CD4-positive, CD25-positive, alpha-beta regulatory T cell (primary cell): ENCODE results near the gene PDE4C. TPM values are rescaled to one million over a fixed set of nuclear protein-coding genes. Genes with fewer than 3 reads are reported as not detected.

ENCODE experiments used
- ATAC-seq, 2 donors: fragments of 150-1000 bp; cut with Tn5 transposase; one replicate each; pipeline ENCODE4 v1.10.0; 2021; ENCODE audit warnings: low read depth in 2 of 2, moderate number of reproducible peaks in 2 of 2, moderate library complexity in 1 of 2
- DNase-seq, 3 donors: peaks; one replicate each; pipeline versions ENCODE4 v3.0.0 to v3.0.0-alpha.2; 2012 to 2022; ENCODE audit warnings: mixed read lengths in 1 of 3
- H3K27ac ChIP-seq: one replicate; pipeline ENCODE4 v1.7.0; 2013; ENCODE audit warnings: mild to moderate bottlenecking, low read length; ENCODE audit not compliant: insufficient read depth, poor library complexity, severe bottlenecking
- H3K27me3 ChIP-seq: one replicate; pipeline ENCODE4 v1.7.0; 2013; ENCODE audit warnings: low read length; ENCODE audit not compliant: control insufficient read depth, insufficient read depth
- H3K36me3 ChIP-seq: one replicate; pipeline ENCODE4 v1.7.0; 2013; ENCODE audit warnings: mild to moderate bottlenecking, low read length, moderate library complexity; ENCODE audit not compliant: control insufficient read depth, insufficient read depth
- H3K4me1 ChIP-seq: 2 replicates; pipeline ENCODE4 v1.7.0; 2013; ENCODE audit warnings: mild to moderate bottlenecking, low read length; ENCODE audit not compliant: insufficient read depth, control insufficient read depth, poor library complexity, severe bottlenecking
- H3K4me3 ChIP-seq: one replicate; pipeline ENCODE4 v1.7.0; 2013; ENCODE audit warnings: low read depth, mild to moderate bottlenecking, low read length, moderate library complexity
- H3K9me3 ChIP-seq, 2 experiments: 1 replicate in 1 of 2; 2 replicates in 1 of 2; pipeline ENCODE4 v1.7.0; 2013; ENCODE audit warnings: low read length in 2 of 2, mild to moderate bottlenecking in 1 of 2, moderate library complexity in 1 of 2; ENCODE audit not compliant: control insufficient read depth in 2 of 2
- H3K27ac Mint-ChIP-seq, 3 donors: one replicate each; pipeline ENCODE4 v1.8.0; 2020 to 2022; ENCODE audit warnings: mild to moderate bottlenecking in 3 of 3, mixed read lengths in 3 of 3, moderate library complexity in 2 of 3
- H3K27me3 Mint-ChIP-seq: one replicate; pipeline ENCODE4 v1.8.0; 2022; ENCODE audit warnings: mild to moderate bottlenecking, mixed read lengths
- H3K36me3 Mint-ChIP-seq: one replicate; pipeline ENCODE4 v1.8.0; 2020; ENCODE audit warnings: mixed read lengths
- H3K4me1 Mint-ChIP-seq, 4 donors: one replicate each; pipeline ENCODE4 v1.8.0; 2020 to 2022; ENCODE audit warnings: mixed read lengths in 4 of 4, mild to moderate bottlenecking in 1 of 4
- H3K4me3 Mint-ChIP-seq, 4 donors: one replicate each; pipeline ENCODE4 v1.8.0; 2020 to 2022; ENCODE audit warnings: mild to moderate bottlenecking in 4 of 4, mixed read lengths in 4 of 4, moderate library complexity in 3 of 4
- H3K9me3 Mint-ChIP-seq, 7 donors: one replicate each; pipeline ENCODE4 v1.8.0; 2020 to 2022; ENCODE audit warnings: mixed read lengths in 7 of 7, mild to moderate bottlenecking in 3 of 7, moderate library complexity in 2 of 7
- polyA plus RNA-seq, 4 donors: library from polyadenylated mRNA; unstranded; fragments of 300-500 nt; fragmentation: Illumina TruSeq; gene quantifications; one replicate each; pipeline ENCODE4 v1.2.3, GENCODE V29; 2021
- total RNA-seq: library from RNA; stranded (reverse); gene quantifications from one replicate; pipeline ENCODE4 v1.2.3, GENCODE V29; 2022

PDE4C gene
- total and polyA plus RNA-seq, 5 donors from 2014 or later = not detected

DNA sequence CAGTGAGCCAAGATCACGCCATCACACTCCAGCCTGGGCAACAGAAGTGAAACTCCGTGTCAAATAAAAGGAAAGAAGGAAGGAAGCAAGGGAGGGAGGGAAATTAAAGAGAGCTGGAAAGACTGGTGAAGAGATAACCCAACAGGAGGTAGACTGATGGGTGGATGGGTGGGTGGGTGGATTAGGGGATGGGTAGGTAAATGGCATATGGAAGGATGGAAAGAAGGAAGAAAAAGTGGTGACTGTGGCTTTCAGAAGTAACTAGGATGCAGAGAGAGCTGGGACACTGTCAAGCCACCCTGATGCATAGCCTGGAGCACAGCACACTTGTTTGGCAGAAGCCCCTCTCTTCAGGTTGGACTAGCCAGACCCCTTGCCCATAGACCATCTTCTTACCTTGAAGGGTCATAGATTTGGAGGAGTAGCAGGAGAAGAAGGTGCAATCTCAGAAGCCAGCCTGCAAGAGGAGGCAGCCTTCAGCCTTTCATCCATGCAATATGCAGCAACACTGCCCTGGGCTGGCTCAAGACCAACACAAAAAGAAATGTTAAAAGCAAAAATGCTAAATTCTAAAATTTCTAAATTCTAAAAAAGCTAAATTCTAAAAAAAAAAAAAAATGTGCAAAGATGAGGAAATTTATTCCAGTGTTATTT lies 43.0 kb upstream of the PDE4C start:
- Histone ChIP-seq H3K4me1 (no peaks in the 10 kb centered on the region), H3K9me3 (no peaks in the 10 kb centered on the region), H3K4me3 (no peak overlapping the region), H3K27ac (no peak overlapping the region), H3K27me3 (no peaks in the 10 kb centered on the region), H3K36me3 (peaks cover 20% of the 10 kb centered on the region)
- DNase-seq (peak in 1 of 3 donors; percentile 28), ATAC-seq (no peak)
- Mint-ChIP-seq H3K27me3 (peaks cover 19% of the 10 kb centered on the region), H3K4me1 (peaks cover 0 to 22% (median 5%) of the 10 kb centered on the region in 4 donors), H3K9me3 (peaks cover 0 to 14% (median 0%) of the 10 kb centered on the region in 7 donors), H3K27ac (no peak overlapping the region), H3K4me3 (peak overlapping the region in 2 of 4 donors; percentile 47 to 98), H3K36me3 (peaks cover 16% of the 10 kb centered on the region)

DNA sequence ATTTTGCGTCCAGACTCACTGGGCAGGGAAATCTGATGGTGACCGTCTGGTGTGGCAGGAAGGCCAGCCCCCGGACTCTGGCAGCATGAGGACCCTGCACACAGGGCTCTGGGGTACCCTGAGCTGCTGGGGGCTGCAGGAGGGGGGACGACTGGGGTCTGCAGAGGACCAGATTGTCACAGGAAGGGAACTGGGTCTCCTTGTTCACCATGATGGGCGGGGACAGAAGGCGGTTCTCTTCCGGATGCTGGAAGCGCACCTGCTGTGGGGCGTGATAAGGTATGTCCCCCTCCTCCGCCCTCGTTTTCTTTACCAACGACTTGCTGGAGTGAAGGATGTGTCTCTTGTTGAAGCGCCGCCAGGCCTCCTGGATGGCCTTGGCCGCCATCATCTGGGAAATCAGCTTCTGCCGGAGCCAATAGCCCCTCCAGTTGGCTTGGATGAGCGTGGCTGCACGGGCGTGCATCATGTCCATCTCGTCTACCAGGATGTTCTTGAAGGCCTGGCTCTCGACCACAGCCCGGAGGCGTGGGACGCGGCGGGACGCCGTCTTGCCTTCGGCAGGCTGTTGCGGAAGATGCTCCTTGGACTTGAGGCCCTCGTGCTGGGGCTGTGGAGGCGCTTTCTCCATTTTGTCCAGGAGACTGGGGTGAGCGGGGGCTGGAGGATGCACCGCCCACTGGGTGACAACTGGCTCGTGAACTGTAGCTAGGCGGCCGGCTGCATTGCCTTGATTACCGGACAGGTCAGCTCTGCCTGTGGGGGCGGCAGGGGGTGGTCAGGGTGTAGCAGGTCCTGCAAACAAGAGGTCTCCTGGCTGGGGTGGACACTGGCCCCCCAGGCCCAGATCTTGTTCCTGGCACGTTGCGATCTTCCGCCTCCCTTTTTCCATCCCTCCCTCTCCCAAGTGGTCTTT lies 40.8 kb upstream of the PDE4C start:
- no peak overlapping the region for H3K4me3 ChIP-seq
- H3K27ac ChIP-seq = no peak overlapping the region
- Mint-ChIP-seq H3K27ac (peak overlapping the region in 1 of 3 donors; percentile 47), H3K4me3 (peak overlapping the region in 2 of 4 donors; percentile 26 to 51), H3K27me3 (peaks cover 14% of the 10 kb centered on the region), H3K36me3 (peaks cover 16% of the 10 kb centered on the region), H3K4me1 (peaks cover 0 to 8% (median 2%) of the 10 kb centered on the region in 4 donors), H3K9me3 (peaks cover 0 to 9% (median 0%) of the 10 kb centered on the region in 7 donors)
- H3K9me3 ChIP-seq = no peaks in the 10 kb centered on the region
- no peaks in the 10 kb centered on the region for H3K4me1 ChIP-seq
- peak in 1 of 3 donors; percentile 43 for DNase-seq
- no peaks in the 10 kb centered on the region for H3K27me3 ChIP-seq
- ATAC-seq = no peak
- H3K36me3 ChIP-seq = peaks cover 20% of the 10 kb centered on the region

DNA sequence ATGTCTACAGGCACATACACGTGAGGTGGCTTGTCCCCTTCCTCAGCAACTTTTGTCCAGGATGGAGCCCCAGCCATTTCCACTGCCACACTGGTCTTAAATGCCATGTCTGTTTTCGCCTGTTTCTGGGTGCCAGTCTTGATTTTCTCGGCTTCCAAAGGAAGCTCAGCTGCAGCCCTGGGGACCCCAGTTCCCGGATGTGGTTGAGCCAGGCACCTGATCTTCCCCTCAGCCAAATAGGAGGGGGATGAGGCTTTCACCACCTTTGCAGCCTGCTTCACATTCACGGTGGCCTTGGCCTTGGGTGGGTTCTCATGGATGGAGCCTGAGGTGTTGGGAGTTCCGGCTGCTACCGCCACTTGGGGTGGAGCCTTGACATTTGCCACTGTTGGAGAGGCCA lies 39.3 kb upstream of the PDE4C start:
- peak overlapping the region in 1 of 4 donors; percentile 4 for H3K4me3 Mint-ChIP-seq
- peak in 1 of 3 donors; percentile 30 for DNase-seq

DNA sequence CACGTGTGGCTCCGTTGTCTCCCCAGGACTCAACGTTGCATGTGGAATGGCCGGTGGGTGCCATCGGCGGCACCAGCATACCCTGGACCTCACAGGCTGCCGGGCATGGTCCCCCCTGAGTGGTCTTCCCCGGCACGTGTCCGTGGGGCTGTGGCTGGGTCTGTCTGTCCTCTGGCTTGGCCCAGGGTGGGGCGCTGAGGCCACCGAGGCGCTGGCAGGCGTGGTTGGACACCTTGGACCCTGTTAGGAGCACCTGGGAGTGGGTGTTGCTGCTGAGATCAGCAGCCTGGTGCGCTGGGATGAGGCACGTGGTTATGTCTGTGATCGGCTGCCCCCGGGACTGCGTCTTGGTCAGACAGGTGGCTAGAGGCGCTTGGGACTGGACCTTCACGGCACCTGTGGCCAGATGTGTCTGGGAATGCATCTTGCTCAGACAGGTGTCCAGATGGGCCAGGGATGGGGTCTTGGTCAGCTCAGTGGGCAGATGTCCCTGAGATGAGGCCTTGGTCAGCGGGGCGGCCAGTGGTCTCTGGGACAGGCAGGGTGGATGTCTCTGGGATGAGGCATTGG lies 38.8 kb upstream of the PDE4C start:
- H3K4me1 ChIP-seq = no peaks in the 10 kb centered on the region
- H3K36me3 Mint-ChIP-seq = peaks cover 16% of the 10 kb centered on the region
- H3K27me3 ChIP-seq = no peaks in the 10 kb centered on the region
- peak in 1 of 3 donors; percentile 22 for DNase-seq
- H3K4me3 Mint-ChIP-seq = peak overlapping the region in 1 of 4 donors; percentile 8
- H3K27ac ChIP-seq = no peak overlapping the region
- peaks cover 20% of the 10 kb centered on the region for H3K36me3 ChIP-seq
- ATAC-seq = no peak
- peaks cover 0 to 6% (median 0%) of the 10 kb centered on the region in 7 donors for H3K9me3 Mint-ChIP-seq
- H3K27ac Mint-ChIP-seq = no peak overlapping the region
- peaks cover 5% of the 10 kb centered on the region for H3K27me3 Mint-ChIP-seq
- peaks cover 0 to 4% (median 2%) of the 10 kb centered on the region in 4 donors for H3K4me1 Mint-ChIP-seq
- H3K4me3 ChIP-seq = no peak overlapping the region
- H3K9me3 ChIP-seq = no peaks in the 10 kb centered on the region

More for the DNA sequence above, 39.3 kb upstream of the PDE4C start:
- Histone ChIP-seq H3K4me1 (no peaks in the 10 kb centered on the region), H3K9me3 (no peaks in the 10 kb centered on the region), H3K27ac (no peak overlapping the region), H3K36me3 (peaks cover 20% of the 10 kb centered on the region), H3K4me3 (no peak overlapping the region), H3K27me3 (no peaks in the 10 kb centered on the region)
- peak overlapping the region in 2 of 3 donors; percentile 47 to 76 for H3K27ac Mint-ChIP-seq
- peaks cover 8% of the 10 kb centered on the region for H3K27me3 Mint-ChIP-seq
- no peak for ATAC-seq
- H3K9me3 Mint-ChIP-seq = peaks cover 0 to 6% (median 0%) of the 10 kb centered on the region in 7 donors
- H3K36me3 Mint-ChIP-seq = peaks cover 16% of the 10 kb centered on the region
- H3K4me1 Mint-ChIP-seq = peaks cover 0 to 4% (median 2%) of the 10 kb centered on the region in 4 donors

DNA sequence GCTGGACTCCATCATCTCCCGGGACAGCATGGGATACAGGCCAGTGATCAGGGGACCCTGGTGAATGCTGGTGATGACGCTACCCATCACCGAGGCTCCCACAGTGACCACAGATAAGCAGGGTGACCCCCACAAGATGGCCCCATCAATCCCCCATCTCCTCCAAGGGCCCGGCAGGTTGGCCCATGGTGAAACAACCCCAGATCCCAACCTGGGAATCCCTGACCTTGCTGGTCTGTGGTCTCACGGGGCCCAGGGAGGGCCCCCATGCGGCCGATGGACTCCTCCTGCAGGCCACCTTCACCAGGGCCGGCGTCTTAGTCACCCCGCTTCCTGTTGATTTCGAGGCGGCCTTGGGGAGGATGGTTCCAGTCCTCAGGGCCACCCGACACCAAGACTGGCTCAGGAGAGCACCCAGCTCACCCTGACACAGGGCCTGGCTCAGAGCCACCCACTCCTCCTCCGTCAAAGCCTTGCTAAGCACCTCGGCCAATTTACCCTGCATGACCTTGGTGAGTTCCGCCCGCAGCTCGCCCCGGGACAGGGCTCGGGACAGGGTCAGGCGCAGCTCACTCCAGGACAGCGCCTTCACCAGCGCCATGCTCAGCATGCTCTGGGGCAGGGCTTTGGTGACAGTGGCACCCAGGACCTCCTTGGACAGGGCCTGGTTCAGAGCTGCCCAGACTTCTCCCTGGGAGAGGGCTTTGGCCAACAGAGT lies 38.1 kb upstream of the PDE4C start:
- H3K36me3 Mint-ChIP-seq = peaks cover 16% of the 10 kb centered on the region
- H3K27me3 ChIP-seq = no peaks in the 10 kb centered on the region
- no peaks in the 10 kb centered on the region for H3K4me1 ChIP-seq
- H3K27ac Mint-ChIP-seq = no peak overlapping the region
- H3K27me3 Mint-ChIP-seq = peaks cover 5% of the 10 kb centered on the region
- H3K9me3 Mint-ChIP-seq = peaks cover 0 to 4% (median 0%) of the 10 kb centered on the region in 7 donors
- peaks cover 20% of the 10 kb centered on the region for H3K36me3 ChIP-seq
- no peak overlapping the region for H3K4me3 Mint-ChIP-seq
- H3K4me3 ChIP-seq = no peak overlapping the region
- ATAC-seq (no peak), DNase-seq (peak in 1 of 3 donors; percentile 17)
- H3K9me3 ChIP-seq = no peaks in the 10 kb centered on the region
- peaks cover 0 to 4% (median 2%) of the 10 kb centered on the region in 4 donors for H3K4me1 Mint-ChIP-seq
- H3K27ac ChIP-seq = no peak overlapping the region

DNA sequence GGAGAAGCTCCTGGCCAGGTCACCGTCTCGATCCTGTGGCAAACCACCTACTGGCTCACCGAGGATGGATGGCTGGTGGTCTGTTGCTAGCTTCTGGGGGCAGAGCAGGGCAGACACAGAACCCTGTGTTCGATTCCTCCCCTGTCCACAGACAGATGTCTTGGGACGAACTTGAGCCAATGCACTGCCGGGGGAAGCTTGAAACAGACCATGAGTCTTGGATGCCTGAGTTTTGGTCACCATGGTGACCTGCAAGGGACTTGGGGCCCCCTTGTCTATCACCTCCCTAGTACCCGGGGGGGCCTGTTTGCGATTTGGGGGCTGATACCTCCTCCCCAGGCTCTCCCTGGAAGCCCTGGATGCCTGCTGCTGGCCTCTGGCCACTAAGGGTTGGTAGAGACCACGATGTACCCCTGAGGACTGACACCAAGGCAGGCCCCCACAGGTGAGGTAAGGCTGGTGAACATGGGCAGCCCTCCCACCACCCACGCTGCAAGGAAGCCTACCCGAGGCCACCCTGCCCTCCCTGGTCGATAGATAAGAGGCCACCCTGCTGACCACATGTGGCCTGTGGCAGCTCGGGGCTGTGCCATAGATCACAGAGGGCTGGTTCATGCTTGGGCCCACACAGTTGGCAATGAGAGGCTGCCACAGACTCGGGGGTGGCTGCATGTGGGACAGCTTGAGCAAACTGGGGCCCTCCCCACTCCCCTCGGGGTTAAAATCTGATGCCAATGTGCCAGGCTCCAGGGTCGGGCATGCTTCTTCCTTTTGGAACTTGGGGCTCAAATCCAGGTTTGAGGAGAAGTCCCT lies 37.3 kb upstream of the PDE4C start:
- H3K9me3 ChIP-seq = no peaks in the 10 kb centered on the region
- H3K27ac Mint-ChIP-seq = no peak overlapping the region
- H3K36me3 ChIP-seq = peaks cover 18% of the 10 kb centered on the region
- DNase-seq = no peak
- peaks cover 16% of the 10 kb centered on the region for H3K36me3 Mint-ChIP-seq
- H3K4me1 Mint-ChIP-seq = peaks cover 0 to 3% (median under 1%) of the 10 kb centered on the region in 4 donors
- peaks cover 5% of the 10 kb centered on the region for H3K27me3 Mint-ChIP-seq
- H3K27ac ChIP-seq = no peak overlapping the region
- H3K9me3 Mint-ChIP-seq = peaks cover 0 to 4% (median 0%) of the 10 kb centered on the region in 7 donors
- H3K4me3 ChIP-seq = no peak overlapping the region
- H3K27me3 ChIP-seq = no peaks in the 10 kb centered on the region
- peak overlapping the region in 1 of 4 donors; percentile 54 for H3K4me3 Mint-ChIP-seq
- no peaks in the 10 kb centered on the region for H3K4me1 ChIP-seq
- no peak for ATAC-seq
